Right lobe of liver (tissue), 6 donors: ENCODE measurements around the gene PPP1R3A. TPM values are rescaled to one million over a fixed set of nuclear protein-coding genes. Genes with fewer than 3 reads are reported as not detected.

ENCODE experiments used
- ATAC-seq, 4 donors: fragments of 200-7000 bp; cut with Tn5 transposase; one replicate each; pipeline ENCODE4 v1.9.1; 2020; ENCODE audit warnings: mild to moderate bottlenecking in 4 of 4, moderate library complexity in 4 of 4
- DNase-seq, 3 donors: peaks; one replicate each; pipeline ENCODE4 v3.0.0-alpha.2; 2020
- H3K27ac ChIP-seq, 3 donors: fragments of 200-600 bp; one replicate each; pipeline ENCODE4 v1.8.0; 2022
- H3K27me3 ChIP-seq, 2 donors: fragments of 200-600 bp; one replicate each; pipeline ENCODE4 v1.8.0; 2022
- H3K36me3 ChIP-seq, 4 donors: fragments of 200-600 bp; sonication (generic) in 1 of 4; one replicate each; pipeline versions ENCODE4 v1.5.1 to v1.8.0; 2017 to 2022; ENCODE audit warnings: control low read depth in 1 of 4
- H3K4me1 ChIP-seq, 4 donors: fragments of 200-600 bp; sonication (generic) in 1 of 4; one replicate each; pipeline versions ENCODE4 v1.5.1 to v1.8.0; 2017 to 2022; ENCODE audit warnings: control low read depth in 1 of 4
- H3K4me3 ChIP-seq, 3 donors: fragments of 200-600 bp; one replicate each; pipeline ENCODE4 v1.8.0; 2022
- H3K9me3 ChIP-seq, 4 donors: fragments of 200-600 bp; sonication (generic) in 1 of 4; one replicate each; pipeline versions ENCODE4 v1.5.1 to v1.8.0; 2017 to 2022; ENCODE audit warnings: control low read depth in 1 of 4
- POLR2A ChIP-seq: fragments of 450-650 bp; IDR thresholded peaks from one replicate; pipeline ENCODE4 v1.6.1; 2017; ENCODE audit warnings: antibody characterized with exemption, mild to moderate bottlenecking
- WGBS: methylation state at CpG from one replicate; pipeline ENCODE4 v1.1.6; 2018; ENCODE audit warnings: low coverage, low lambda C conversion rate; ENCODE audit not compliant: insufficient coverage; ENCODE audit errors: missing lambda C conversion rate; 5-methylcytosine and 5-hydroxymethylcytosine counted together
- intact Hi-C, 2 donors: fragments of 100-400 bp; cut with DNase I; formaldehyde crosslinking; loops; one replicate each; pipeline versions ENCODE4 v1.11.2 to v1.14.1; 2022
- total RNA-seq, 6 experiments: library from RNA; depleted of rRNA in 2 of 6; stranded (reverse); fragments of >200 nt in 2 of 6; fragmentation: NEBNext Ultra II Directional in 3 of 6; extraction: Animal tissue kit (Norgen Biotek cat#: 25700) in 3 of 6; gene quantifications; one replicate each; pipeline versions ENCODE4 v1.1.0 to v1.2.4, GENCODE V29; 2016 to 2023
- TF ChIP-seq, protein P1 (sequence below), 4 donors: fragments of 200-600 bp in 3 of 4; fragments of 450-650 bp in 1 of 4; IDR thresholded peaks; one replicate each; pipeline versions ENCODE4 v1.5.1 to v1.8.0; 2016 to 2022; ENCODE audit warnings: antibody characterized with exemption in 4 of 4, mild to moderate bottlenecking in 2 of 4
- donor health status: DM: no; HTN: yes; CAD: no.
- donor health status: DM: no; HTN: no; CAD: no.
- donor health status: DM: no; HTN: no; CAD: no.
- donor health status: DM: no; HTN: yes; CAD: no.
- donor health status: DM: no; HTN: yes; CAD: no.

Gene PPP1R3A
- total RNA-seq, 6 experiments from 2014 or later = 0.06 TPM; not detected in 5

DNA sequence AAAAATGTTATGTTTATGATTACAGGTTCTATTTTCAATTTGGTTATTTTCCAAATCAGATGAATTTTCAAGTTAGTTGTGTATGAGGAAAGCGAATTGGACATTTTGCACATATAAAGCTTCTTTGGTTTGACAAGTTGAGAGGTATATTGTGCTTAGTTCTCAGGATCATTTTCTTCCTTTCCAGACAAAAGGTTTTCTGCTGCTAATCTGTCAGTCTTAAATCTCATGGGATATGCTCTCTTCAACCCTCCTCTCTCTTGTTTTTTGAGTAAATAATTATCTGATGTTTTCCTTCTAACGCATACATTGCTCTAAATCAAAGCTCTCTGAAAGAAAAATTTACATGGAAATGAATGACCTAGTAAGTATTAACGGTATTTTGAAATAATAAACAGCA is 77.9 kb downstream of the PPP1R3A start:
- no peak overlapping the region for H3K4me3 ChIP-seq
- H3K27ac ChIP-seq = no peak overlapping the region
- no peak for DNase-seq
- TF ChIP-seq, protein P1, sequence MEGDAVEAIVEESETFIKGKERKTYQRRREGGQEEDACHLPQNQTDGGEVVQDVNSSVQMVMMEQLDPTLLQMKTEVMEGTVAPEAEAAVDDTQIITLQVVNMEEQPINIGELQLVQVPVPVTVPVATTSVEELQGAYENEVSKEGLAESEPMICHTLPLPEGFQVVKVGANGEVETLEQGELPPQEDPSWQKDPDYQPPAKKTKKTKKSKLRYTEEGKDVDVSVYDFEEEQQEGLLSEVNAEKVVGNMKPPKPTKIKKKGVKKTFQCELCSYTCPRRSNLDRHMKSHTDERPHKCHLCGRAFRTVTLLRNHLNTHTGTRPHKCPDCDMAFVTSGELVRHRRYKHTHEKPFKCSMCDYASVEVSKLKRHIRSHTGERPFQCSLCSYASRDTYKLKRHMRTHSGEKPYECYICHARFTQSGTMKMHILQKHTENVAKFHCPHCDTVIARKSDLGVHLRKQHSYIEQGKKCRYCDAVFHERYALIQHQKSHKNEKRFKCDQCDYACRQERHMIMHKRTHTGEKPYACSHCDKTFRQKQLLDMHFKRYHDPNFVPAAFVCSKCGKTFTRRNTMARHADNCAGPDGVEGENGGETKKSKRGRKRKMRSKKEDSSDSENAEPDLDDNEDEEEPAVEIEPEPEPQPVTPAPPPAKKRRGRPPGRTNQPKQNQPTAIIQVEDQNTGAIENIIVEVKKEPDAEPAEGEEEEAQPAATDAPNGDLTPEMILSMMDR (IDR thresholded peaks at IDR 0.05) = no peak
- TF ChIP-seq POLR2A = no peak
- H3K4me1 ChIP-seq = no peaks in the 10 kb centered on the region
- H3K27me3 ChIP-seq = no peaks in the 10 kb centered on the region
- WGBS = 39% methylated on average over 3 of the region's 3 CpGs
- no peaks in the 10 kb centered on the region for H3K36me3 ChIP-seq
- ATAC-seq = no peak
- H3K9me3 ChIP-seq = no peaks in the 10 kb centered on the region
- intact Hi-C loops = no loop called here

GRCh38 chr7:113835367-113835766 is 83.4 kb downstream of the PPP1R3A start:
- TF ChIP-seq POLR2A = no peak
- TF ChIP-seq, protein P1 (IDR thresholded peaks at IDR 0.05) = no peak
- Histone ChIP-seq H3K4me3 (no peak overlapping the region), H3K36me3 (no peaks in the 10 kb centered on the region), H3K27ac (no peak overlapping the region), H3K27me3 (no peaks in the 10 kb centered on the region), H3K9me3 (no peaks in the 10 kb centered on the region), H3K4me1 (no peaks in the 10 kb centered on the region)
- 30% methylated on average over 2 of the region's 2 CpGs for WGBS
- no peak for ATAC-seq
- no peak for DNase-seq
- intact Hi-C loops = no loop called here

DNA sequence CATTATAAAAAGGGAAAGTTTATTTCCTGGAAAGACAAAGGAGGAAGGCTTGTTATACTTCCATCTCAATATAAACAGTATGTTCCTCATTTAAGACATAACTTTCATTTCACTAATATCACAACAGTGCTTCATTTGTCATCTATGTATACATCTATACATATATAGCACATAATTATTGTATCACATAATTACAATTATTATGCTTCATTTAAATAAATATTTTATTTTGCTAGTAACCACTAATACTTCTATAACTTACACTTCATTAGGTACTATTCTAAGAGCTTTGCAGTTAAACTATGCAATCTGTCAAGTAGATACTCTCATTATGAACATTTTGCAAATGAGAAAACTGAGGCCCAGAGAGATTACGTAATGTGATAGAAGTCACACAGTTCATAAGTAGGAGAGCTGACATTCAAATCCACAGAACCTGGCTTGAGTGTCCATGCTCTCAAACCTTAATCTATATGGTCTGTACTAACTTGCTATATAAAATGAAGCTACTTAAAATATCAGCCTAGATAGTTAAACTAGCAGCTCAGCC is 86.5 kb downstream of the PPP1R3A start:
- TF ChIP-seq, protein P1 (IDR thresholded peaks at IDR 0.05) = no peak
- TF ChIP-seq POLR2A = no peak
- 60% methylated on average over 1 of the region's 1 CpG for WGBS
- Histone ChIP-seq H3K4me3 (no peak overlapping the region), H3K27me3 (no peaks in the 10 kb centered on the region), H3K36me3 (no peaks in the 10 kb centered on the region), H3K9me3 (no peaks in the 10 kb centered on the region), H3K4me1 (no peaks in the 10 kb centered on the region), H3K27ac (no peak overlapping the region)
- intact Hi-C loops = no loop called here
- ATAC-seq = no peak
- DNase-seq = no peak

GRCh38 chr7:113831556-113831955 is 87.3 kb downstream of the PPP1R3A start:
- Histone ChIP-seq H3K9me3 (no peaks in the 10 kb centered on the region), H3K4me3 (no peak overlapping the region), H3K27ac (no peak overlapping the region), H3K36me3 (no peaks in the 10 kb centered on the region), H3K27me3 (no peaks in the 10 kb centered on the region), H3K4me1 (no peaks in the 10 kb centered on the region)
- intact Hi-C loops = no loop called here
- DNase-seq = no peak
- no peak for ATAC-seq
- 25% methylated on average over 1 of the region's 1 CpG for WGBS
- TF ChIP-seq, protein P1 (IDR thresholded peaks at IDR 0.05) = no peak
- no peak for TF ChIP-seq POLR2A

DNA sequence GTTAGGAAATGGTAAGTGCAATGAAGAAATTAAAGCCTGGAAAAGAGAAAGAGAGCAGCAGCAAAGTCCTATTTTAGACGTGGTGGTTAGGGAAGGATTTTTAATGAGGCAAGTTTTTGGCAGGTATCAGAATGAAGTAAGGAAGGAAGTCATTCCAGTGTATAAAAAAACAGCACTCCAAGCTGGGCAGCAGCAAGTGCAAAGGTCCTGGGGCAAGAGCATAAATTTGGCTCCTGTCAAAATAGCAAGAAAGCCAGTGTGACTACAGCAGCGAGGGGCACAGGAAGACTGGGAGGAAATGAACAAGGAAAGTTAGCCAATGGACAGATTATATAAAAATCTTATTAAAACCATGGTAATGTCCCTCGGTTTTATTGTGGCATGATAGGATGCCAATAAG is 90.2 kb downstream of the PPP1R3A start:
- no peak overlapping the region for H3K27ac ChIP-seq
- no peaks in the 10 kb centered on the region for H3K36me3 ChIP-seq
- TF ChIP-seq, protein P1 (IDR thresholded peaks at IDR 0.05) = no peak
- no peak for TF ChIP-seq POLR2A
- intact Hi-C loops = no loop called here
- 27% methylated on average over 3 of the region's 3 CpGs for WGBS
- DNase-seq (no peak), ATAC-seq (no peak)
- no peaks in the 10 kb centered on the region for H3K9me3 ChIP-seq
- no peaks in the 10 kb centered on the region for H3K27me3 ChIP-seq
- H3K4me1 ChIP-seq = no peaks in the 10 kb centered on the region
- H3K4me3 ChIP-seq = no peak overlapping the region
